IPS-11a (cell line): ENCODE measurements around the gene PARVA.

ENCODE experiments used
- H3K4me3 ChIP-seq: one replicate; pipeline ENCODE4 v1.5.1; 2013; ENCODE audit warnings: low read depth, low read length, control low read depth

Gene PARVA

GRCh38 chr11:12430954-12431595 lies 53.7 kb downstream of the PARVA start:
- H3K4me3 ChIP-seq, result no peak overlapping the region

- no peak overlapping the region for H3K4me3 ChIP-seq
Observed at GRCh38 chr11:12432507-12432906, 55.1 kb downstream of the PARVA start.

GRCh38 chr11:12433121-12433520 lies 55.8 kb downstream of the PARVA start:
- no peak overlapping the region for H3K4me3 ChIP-seq

- H3K4me3 ChIP-seq, result no peak overlapping the region
Observed at GRCh38 chr11:12433571-12434324, 56.4 kb downstream of the PARVA start.

GRCh38 chr11:12434325-12434654 lies 56.9 kb downstream of the PARVA start:
- H3K4me3 ChIP-seq, result no peak overlapping the region

- H3K4me3 ChIP-seq, result no peak overlapping the region
Observed at GRCh38 chr11:12435264-12435663, 57.9 kb downstream of the PARVA start.

GRCh38 chr11:12436266-12436665 lies 58.9 kb downstream of the PARVA start:
- H3K4me3 ChIP-seq, result no peak overlapping the region

- no peak overlapping the region for H3K4me3 ChIP-seq
Observed at GRCh38 chr11:12438291-12438690, 60.9 kb downstream of the PARVA start.

GRCh38 chr11:12439615-12440014 lies 62.2 kb downstream of the PARVA start:
- H3K4me3 ChIP-seq, result no peak overlapping the region

GRCh38 chr11:12440565-12440964 lies 63.2 kb downstream of the PARVA start:
- no peak overlapping the region for H3K4me3 ChIP-seq

- no peak overlapping the region for H3K4me3 ChIP-seq
Observed at GRCh38 chr11:12441231-12441861, 64.0 kb downstream of the PARVA start.

GRCh38 chr11:12444601-12445000 lies 67.2 kb downstream of the PARVA start:
- H3K4me3 ChIP-seq, result no peak overlapping the region

- no peak overlapping the region for H3K4me3 ChIP-seq
Observed at GRCh38 chr11:12445001-12445400, 67.6 kb downstream of the PARVA start.

- no peak overlapping the region for H3K4me3 ChIP-seq
Observed at GRCh38 chr11:12446863-12447262, 69.5 kb downstream of the PARVA start.

GRCh38 chr11:12448131-12448939 lies 71.0 kb downstream of the PARVA start:
- H3K4me3 ChIP-seq, result no peak overlapping the region

- H3K4me3 ChIP-seq, result no peak overlapping the region
Observed at GRCh38 chr11:12449961-12450715, 72.8 kb downstream of the PARVA start.

GRCh38 chr11:12451179-12451814 lies 73.9 kb downstream of the PARVA start:
- H3K4me3 ChIP-seq, result no peak overlapping the region

- no peak overlapping the region for H3K4me3 ChIP-seq
Observed at GRCh38 chr11:12453243-12453642, 75.9 kb downstream of the PARVA start.

GRCh38 chr11:12454782-12455181 lies 77.4 kb downstream of the PARVA start:
- H3K4me3 ChIP-seq, result no peak overlapping the region

- H3K4me3 ChIP-seq, result no peak overlapping the region
Observed at GRCh38 chr11:12455938-12456337, 78.6 kb downstream of the PARVA start.
